GM21423 (cell line): Measurements from ENCODE around the gene TMEM164.

Experiments
- ATAC-seq: cut with Tn5 transposase; IDR thresholded peaks from one replicate; pipeline ENCODE4 v1.9.1; 2021; ENCODE audit warnings: mild to moderate bottlenecking, moderate library complexity; ENCODE audit not compliant: unreplicated experiment

Gene TMEM164

DNA sequence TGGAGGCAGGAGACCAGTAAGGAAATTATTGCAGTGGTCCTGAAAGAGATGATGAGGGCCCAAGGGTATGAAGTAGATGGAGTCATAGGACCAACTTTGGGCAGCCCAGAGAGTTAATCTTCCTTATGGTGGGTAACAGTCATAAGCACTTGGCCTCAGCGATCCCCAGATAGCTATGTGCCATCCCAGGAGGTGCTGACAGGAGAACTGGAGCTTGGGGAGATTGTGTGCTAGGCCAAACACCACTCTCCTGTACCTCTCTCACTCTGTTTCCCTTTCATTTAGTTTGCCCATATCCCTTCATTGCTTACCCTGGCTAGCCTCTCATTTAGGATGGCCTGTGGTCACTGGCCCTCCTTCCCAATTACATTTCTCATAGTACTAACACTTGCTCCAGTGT lies 60.0 kb downstream of the TMEM164 start:
- ATAC-seq: no peak

DNA sequence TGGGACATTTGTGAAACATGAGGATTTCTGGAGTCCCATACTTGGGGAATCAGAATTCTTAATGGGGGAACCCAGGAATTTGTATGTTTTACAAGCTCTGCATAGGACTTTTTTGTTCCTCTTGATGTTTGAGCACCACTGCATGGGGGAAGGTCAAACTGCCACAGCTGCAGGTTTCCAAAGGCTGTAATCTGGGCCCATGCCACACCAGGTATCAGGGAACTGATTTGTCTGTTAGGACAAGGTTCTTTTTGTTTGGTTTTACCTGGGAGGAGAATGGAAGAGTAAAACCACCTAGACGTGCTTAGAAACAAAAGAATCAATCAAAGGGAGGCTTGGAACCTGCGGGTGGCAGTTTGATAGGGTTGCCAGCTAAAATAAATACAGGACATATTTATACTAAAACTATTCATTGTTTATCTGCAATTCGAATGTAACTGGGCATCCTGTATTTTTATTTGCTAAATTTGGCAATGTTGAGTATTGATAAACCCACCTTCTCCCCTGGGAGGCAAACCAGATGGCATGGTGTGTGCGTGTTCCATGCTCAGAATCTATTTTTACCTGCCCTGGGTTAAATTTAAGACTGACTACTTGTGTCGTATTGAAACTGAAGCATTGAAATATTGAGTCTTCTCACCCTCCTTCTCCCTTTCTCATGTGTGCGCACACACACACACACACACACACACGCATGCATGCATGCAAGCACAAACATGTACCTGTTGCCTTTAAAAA lies 63.7 kb downstream of the TMEM164 start:
- no peak for ATAC-seq

DNA sequence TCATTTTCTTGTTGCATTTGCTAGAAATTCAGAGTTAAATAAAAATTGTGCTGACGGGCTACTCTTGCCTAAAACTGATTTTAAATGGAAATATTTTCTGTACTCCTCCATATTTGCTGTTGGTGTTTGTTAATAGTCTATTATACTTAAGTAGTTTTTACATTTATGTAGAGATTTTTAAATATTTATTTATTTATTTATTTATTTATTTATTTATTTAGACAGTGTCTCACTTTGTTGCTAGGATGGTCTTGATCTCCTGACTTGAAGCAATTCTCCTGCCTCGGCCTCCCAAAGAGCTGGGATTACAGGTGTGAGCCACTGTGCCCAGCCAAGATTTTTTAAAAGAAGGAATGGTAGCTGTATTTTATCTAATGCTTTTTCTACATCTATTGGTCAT lies 68.1 kb downstream of the TMEM164 start:
- ATAC-seq: no peak

DNA sequence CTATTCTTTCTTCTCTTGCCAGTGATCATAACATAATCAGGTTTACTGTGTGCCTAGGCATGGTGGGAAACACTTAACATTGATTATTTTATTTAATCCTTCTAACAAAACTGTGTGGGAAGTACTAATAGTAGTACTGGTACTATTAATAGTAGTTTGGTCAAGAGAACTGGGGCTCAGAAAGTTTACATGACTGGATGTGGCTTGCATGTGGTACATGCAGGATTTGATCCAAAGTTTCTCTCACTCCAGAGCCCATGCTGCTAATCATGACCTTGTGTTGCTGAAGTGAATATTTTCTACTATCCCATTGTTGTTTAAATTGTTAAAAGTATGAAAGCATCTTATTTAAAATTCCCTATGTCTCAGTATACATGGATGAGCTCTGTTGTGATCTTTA lies 78.4 kb downstream of the TMEM164 start:
- ATAC-seq: no peak

DNA sequence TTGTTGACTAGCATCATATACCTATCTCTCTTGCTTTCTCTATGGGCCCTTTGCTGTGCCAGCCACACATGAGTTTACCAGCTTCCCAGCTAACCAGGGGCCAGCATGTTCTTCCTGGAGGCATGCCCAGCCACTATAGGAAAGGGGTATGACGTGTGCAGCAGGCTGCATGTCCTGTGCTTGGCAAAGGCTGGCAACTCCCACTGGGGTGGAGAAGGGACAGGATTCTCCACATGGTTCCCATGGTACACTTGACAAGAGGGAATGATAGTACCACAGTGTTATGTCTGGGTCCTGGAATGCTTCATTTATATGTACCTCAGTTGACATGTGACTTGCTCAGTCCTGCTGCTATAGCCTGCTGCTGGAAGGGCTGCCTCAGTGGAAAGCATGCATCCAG lies 78.8 kb downstream of the TMEM164 start:
- no peak for ATAC-seq

DNA sequence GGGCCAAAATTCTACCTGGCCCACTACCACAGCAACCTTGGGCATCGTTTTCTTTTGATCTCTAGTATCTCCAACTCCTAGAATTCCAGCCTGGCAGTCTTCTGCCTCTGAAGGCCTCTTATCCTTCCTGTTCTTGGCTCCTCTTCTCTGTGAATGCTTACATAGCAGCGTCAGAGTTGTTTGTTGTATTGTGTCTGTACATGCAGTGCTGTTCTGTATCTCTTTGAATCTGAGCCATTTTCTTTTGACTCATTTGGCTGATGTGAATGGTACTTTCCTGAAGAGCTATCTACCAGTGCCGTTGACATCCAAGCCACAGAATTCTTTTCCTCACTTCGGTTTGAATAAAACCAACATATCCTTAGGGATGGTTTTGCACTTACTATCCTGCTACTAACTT lies 79.2 kb downstream of the TMEM164 start:
- no peak for ATAC-seq

DNA sequence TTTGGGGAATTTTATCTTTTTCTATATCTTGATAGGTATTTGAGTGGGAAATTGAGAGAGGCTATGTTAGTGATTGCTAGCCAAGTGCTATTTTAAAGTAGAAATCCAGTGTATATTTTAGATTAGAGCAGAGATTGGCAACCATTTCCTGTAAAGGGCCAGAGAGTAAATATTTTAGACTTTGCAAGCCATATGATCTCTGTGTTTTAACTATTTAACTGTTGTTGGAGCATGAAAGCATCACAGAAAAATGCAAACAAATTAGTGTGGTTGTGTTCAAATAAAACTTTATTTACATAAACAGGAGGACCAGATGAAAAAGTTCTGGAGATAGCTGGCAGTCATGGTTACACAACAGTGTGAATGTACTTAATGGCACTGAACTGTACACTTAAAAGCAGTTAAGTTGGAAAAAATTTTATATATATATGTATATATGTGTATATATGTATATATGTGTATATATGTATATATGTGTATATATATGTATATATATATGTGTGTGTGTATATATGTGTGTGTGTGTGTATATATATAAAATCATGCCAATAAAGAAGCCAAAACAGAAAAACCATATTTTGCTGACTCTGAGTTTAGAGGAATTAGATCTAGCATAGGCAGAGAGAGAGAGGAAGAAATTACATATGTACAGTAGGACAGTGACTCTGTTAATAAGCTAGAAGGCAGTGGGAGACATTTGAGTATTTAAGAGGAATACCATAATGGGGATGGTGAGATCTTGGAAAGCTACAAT lies 83.4 kb downstream of the TMEM164 start:
- ATAC-seq: no peak

DNA sequence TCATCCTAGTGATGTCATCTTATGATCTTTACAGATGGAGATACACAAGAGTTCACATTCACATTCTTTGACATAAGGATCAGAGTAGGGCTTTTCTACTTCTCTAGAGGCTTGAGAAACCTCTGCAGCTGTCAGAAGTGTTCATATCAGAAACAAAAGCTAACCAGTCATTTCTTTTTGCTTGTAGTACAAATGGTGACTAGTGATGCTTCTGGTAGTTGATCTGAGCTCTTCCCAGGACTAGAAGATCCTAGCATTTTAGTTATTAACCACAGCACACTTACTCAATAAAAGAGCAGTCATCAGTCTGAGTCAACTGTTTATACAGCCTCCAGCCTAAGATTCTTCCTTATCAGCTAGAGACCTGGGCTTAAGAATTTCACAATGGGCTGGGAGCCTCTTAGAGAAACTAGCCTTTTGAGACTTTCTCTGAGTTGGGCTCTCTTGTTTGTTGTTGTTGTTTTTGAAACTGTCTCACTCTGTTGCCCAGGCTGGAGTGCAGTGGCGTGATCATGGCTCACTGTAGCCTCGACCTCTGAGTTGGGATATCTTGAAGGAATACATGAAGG lies 84.1 kb downstream of the TMEM164 start:
- ATAC-seq: no peak

DNA sequence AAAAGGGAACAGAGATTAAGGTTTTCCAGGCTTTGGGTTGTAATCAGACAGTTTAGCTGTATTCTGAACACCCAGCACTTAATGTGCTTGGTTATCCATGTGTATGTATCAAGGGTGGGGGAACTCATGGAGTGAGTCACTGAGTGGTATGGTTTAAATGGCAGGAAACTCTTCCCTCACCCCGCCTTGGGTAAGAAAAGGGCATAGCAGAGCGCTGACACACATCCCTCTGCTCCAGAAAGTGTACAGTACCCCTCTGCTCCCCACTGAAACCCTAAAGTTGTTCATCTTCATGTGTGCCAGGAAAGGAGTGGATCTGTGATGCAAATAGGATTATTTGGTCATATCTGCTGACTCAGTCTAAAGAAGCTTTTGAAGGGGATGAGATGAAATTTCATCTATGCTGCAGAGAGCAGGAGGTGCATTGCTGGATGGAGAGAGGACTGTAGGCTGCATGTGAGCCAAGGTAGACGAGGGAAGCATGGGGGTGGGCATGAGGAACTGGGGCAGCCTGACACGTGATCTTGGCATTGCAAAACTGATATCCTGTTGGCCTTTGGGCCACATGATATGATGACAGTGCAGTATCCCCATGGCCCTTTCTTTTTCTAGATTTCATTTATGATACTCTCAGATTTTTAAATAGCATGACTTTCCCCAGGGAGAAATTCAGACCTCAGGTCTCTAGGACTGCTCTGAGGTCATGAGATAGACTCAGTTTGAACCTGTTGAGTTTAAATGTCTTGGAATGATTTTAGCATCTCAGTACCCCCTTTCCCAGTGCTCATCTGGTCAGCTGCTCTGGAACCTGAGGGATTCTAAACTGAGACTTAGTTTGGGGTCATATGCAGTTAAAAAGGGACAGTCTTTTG lies 84.8 kb downstream of the TMEM164 start:
- ATAC-seq: no peak

DNA sequence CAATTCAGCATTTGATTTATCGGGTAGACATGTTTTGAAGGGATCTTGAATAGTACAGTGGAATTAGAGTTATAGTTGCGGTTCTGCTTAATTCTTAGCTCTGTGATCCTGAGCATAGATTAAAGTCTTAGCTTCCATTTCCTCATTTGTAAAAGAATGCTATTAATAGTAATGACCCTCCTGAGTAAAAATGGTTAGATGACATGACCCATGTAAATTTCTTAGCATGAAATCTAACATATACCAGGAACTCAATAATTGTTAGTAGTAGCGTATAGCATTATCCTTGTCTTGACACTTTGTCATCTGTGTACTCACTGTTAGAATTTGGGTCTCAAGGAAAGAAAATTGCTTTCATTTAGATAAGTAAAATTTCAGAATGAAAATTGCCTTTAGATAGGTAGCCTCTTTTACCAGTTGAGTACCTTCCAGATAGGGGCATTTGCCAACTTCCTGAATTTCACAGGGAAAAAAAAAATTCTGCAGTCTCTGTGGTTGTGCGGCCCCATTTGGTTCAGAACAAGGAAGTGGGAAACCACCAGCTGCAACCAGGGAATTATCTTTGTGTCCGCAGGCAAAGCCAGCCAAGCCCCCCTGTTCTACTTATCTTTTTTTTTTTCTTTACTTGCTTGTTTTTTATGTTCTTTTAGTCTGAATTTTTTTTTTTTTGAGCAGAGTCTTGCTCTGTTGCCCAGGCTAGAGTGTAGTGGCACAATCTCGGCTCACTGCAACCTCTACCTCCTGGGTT lies 86.9 kb downstream of the TMEM164 start:
- no peak for ATAC-seq

DNA sequence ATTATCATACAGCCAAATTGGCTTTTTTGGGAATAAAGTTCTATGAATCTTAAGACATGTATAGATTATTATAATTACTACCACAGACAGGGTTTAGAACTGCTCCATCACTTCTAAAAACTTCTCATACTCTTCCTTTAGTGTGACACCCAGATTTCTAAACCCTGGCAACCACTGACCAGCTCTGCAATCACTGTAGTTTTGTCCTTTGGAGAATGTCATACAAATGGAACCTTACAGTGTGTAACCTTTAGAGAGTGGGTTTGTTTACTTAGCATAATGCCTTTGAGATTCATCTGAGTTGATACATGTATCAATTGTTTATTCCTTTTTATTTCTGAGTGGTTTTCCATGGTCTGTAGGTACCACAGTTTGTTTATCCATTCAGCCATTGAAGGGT lies 95.0 kb downstream of the TMEM164 start:
- no peak for ATAC-seq

DNA sequence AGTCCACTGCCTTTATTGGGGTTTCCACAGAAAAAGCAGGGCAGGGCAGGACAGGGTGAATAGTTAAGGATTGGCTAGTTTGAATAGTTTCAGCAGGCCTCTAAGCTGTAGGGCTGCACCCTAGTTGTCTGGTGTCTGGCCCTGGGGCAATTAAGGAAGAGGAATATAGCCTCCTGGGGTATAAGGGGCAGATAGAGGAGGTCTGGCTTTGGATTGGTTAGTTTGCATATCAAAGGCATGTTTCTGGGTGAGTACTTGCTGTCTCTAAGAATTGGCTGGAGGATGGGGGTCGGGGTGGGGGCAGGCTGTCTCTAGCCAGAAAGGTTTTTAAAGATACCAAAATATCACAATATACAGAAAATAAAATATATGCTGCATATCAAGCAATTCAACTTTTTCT lies 100.4 kb downstream of the TMEM164 start:
- ATAC-seq: no peak

DNA sequence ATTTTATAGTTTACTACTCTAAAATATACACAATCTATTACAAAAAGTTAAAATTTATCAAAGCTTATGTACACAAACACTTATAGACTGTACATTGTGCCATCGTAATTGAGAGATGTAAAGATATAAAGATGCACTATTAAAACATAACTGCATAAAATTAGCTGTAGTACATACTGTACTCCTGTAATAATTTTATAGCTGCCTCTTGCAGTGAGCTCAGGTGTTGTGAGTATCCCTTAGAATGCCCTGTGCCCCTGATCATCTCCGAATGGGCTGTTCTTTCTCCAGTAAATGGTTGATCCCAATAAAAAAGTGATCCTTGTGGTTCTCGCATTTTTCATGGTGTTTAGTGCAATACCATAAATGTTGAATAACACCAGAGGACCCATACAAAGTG lies 101.2 kb downstream of the TMEM164 start:
- no peak for ATAC-seq

DNA sequence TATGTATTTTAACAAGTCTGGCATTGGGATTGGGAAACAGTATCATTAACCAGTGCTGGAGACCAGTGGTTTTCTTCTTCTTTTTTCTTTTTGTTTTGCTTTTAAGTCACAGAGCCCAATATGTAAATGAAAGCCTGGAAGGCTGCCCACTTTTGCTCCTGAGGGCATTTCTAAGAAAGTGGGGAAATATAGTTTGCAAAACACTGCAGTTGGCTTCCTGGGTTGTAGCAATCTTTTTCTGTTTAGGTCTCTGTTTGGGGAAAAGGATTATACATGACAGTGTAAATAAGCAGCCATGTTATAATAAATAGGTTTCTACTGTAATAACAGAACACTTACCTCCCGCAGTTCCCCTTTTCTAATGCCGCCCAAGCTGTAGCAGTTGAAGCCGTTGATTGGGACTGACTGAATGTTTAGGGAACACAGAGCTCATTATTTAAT lies 105.5 kb downstream of the TMEM164 start:
- ATAC-seq: peak; percentile 52

DNA sequence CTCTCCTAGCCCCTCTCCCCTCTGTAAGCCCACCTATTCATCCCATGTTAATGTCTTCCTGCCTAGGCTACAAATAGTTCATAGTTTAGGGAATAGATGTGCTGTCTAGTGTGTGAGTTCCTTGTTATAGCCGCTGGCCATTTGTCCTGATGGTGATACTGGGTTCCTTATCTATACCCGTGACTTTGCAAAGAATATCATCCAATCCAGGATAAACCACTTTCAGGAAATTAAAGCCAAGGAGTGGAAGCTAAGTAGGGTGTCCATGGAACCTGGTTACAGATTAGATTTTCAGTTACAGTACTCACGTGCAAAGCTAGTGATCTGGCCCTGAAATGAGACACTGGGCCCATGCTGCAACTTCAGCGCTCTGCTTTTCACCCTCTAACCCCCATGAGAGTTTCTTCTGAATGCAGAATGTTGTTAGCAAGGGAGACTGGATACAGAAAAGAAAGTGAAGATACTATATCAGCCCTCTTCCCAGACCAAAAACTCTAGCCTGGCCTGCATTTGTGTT lies 111.4 kb downstream of the TMEM164 start:
- no peak for ATAC-seq

DNA sequence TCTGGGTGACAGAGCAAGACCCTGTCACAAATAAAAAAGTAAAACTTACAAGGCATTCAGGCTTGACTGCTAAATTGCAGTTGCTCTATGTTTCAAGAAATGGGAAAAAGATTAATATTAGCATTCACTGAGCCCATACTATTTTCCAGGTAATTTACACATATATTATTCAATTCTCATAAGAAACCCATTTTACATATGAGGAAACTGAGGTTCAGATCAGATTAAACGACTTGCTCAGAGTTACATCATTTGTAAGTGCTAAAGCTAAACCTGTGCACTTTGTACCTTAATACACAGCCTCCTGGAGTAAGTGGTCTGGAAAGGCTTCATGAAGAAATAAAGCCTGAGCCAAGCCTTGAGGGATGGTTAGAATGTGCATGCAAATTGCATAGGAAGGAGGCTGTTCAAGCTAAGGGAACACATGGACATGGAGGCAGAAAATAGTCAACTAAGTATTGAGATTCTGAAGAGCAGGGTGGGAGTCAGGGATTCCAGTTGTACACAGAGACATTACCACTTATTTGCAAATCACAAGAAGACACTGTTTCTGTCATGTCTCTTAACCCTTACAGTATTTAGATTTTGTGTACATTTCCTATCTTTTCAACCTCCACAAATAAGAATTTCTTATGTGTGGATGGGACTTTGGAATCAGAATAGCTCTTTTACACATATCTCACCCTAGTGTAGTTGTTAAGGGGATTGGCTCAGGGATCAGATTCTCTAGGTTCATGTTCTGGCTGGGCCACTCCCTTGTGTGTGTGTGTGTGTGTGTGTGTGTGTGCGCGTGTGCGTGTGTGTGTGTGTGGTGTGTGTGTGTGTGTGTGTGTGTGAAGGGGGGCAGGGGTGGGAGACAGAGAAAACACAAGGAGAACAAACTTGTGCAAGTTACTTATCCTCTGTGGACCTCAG lies 113.4 kb downstream of the TMEM164 start:
- no peak for ATAC-seq

DNA sequence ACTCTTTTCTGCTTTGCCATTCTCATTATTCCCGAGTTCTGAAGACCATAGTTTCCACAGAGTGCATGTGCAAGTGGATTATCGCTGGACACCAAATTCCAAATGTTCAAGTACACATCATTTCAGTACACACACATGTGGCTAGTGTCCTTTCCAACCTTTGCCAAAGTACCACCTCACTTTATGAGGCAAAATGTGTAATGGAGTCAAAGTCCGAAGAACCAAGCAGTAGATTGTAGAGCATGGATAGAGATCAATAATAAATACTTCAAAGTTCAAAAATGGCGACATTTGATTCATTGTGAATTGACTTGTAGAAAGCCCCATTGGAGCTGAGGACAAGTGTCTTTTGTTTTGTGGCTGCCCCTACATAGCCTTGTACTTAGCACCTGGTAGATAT lies 115.6 kb downstream of the TMEM164 start:
- ATAC-seq: no peak

DNA sequence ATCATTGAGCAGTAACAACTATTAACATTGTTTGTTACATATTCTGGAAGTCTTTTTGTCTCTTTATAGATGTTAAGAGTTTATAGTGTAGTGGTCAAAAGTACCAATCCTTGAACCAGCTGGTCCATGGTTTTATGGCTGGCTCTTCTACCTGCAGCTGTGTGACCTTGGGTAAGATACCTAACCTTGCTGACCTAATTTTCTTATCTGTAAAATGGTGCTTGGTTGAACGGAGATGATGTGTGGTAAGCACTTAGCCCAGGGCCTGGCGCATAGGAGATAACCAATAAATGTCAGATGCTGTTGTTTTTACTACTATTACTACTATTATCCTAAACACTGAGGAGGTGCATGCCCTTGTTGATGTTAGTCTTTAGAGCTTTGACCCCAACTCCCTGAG lies 116.6 kb downstream of the TMEM164 start:
- ATAC-seq: no peak

DNA sequence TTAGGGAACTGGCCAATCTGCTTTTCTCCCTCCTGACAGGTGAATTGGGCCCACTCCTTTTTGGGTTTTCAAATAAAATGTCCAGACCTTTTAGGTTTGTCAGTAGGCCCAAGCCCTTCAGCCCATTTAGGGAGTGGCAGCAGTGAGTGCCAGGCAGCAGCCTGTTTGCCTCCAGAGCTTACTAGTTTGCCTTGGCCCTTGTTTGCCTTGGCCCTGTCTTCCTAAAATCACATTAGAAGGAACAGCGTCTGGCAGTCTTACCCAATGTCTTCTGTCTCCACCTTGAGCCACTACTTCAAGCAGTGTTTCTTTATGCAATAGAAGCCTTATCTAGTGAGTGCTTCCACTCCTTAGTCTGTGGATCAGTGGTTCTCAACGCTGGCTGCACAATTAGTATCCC lies 117.1 kb downstream of the TMEM164 start:
- ATAC-seq: no peak
